Endothelial cell of umbilical vein (primary cell): ENCODE measurements around the gene TRIM41. TPM values are rescaled to one million over a fixed set of nuclear protein-coding genes. Genes with fewer than 3 reads are reported as not detected.

Experiments used
- BruUV-seq: library from RNA; stranded (reverse); fragments of 400-500 nt; replicated peaks from 2 replicates; lab custom pipeline; 2021; lab: Mats Ljungman, UMichigan
- CTCF ChIA-PET: fragments of 300-600, 350-600 bp; sonication (Branson Sonifier 250); formaldehyde crosslinking; loops from one replicate; lab custom pipeline; 2021; ENCODE audit warnings: antibody characterized with exemption, inconsistent platforms; lab: Charles Lee
- POLR2A ChIA-PET: fragments of 300-600, 350-600 bp; sonication (Branson Sonifier 250); formaldehyde crosslinking; loops from one replicate; lab custom pipeline; 2021; ENCODE audit warnings: antibody characterized with exemption, inconsistent platforms; lab: Charles Lee
- DNase-seq: peaks from one replicate; pipeline ENCODE4 v3.0.0-alpha.2; 2011; ENCODE audit warnings: low read depth, low spot score
- FAIRE-seq: peaks from 2 replicates; lab custom pipeline; 2011; peaks lifted over from hg19 to GRCh38; lab: Jason Lieb, UNC
- H2AFZ ChIP-seq: 2 replicates; pipeline ENCODE4 v1.6.0; 2012; ENCODE audit warnings: low read depth, low read length, control low read depth, inconsistent platforms
- H3K27ac ChIP-seq: 2 replicates; pipeline ENCODE4 v1.5.1; 2011; ENCODE audit warnings: low read depth, mild to moderate bottlenecking, control low read depth, low read length, moderate library complexity; ENCODE audit not compliant: insufficient read depth
- H3K27me3 ChIP-seq, 2 experiments: 2 replicates each; pipeline versions ENCODE4 v1.6.0 to v1.6.1; 2011; ENCODE audit warnings: low read length in 2 of 2, mixed read lengths in 1 of 2; ENCODE audit not compliant: control insufficient read depth in 2 of 2, insufficient read depth in 2 of 2
- H3K36me3 ChIP-seq, 2 experiments: 2 replicates in 1 of 2; 3 replicates in 1 of 2; pipeline ENCODE4 v1.5.1; 2011; ENCODE audit warnings: low read length in 2 of 2, mild to moderate bottlenecking in 1 of 2, moderate library complexity in 1 of 2; ENCODE audit not compliant: control insufficient read depth in 2 of 2, insufficient read depth in 2 of 2; ENCODE audit errors: extremely low read depth in 1 of 2
- H3K4me1 ChIP-seq: 3 replicates; pipeline ENCODE4 v1.5.1; 2011; ENCODE audit warnings: mild to moderate bottlenecking, low read length; ENCODE audit not compliant: control insufficient read depth, insufficient read depth; ENCODE audit errors: extremely low read depth
- H3K4me2 ChIP-seq: 2 replicates; pipeline ENCODE4 v1.6.1; 2011; ENCODE audit warnings: low read length, control low read depth, mixed read lengths; ENCODE audit not compliant: insufficient read depth
- H3K4me3 ChIP-seq, 3 experiments: fragments of 200-600 bp in 1 of 3; sonication (generic), shearing (Covaris generic) in 1 of 3; replicated peaks in 1 of 3; 2 replicates each; pipeline ENCODE4 v1.5.1; 2011 to 2016; ENCODE audit warnings: control low read depth in 3 of 3, low read length in 3 of 3, mild to moderate bottlenecking in 2 of 3, inconsistent platforms in 1 of 3, low read depth in 1 of 3, moderate library complexity in 1 of 3; ENCODE audit not compliant: insufficient read depth in 1 of 3
- H3K79me2 ChIP-seq: 2 replicates; pipeline ENCODE4 v1.6.0; 2012; ENCODE audit warnings: low read length, inconsistent platforms; ENCODE audit not compliant: control insufficient read depth, insufficient read depth
- H3K9ac ChIP-seq: replicated peaks from 2 replicates; pipeline ENCODE3; 2011; ENCODE audit warnings: low read length, control low read depth; ENCODE audit not compliant: insufficient read depth; ENCODE audit errors: extremely low read depth
- H3K9me1 ChIP-seq: replicated peaks from 3 replicates; pipeline ENCODE4 v1.6.0; 2011; ENCODE audit warnings: mild to moderate bottlenecking, low read length; ENCODE audit not compliant: control insufficient read depth, insufficient read depth; ENCODE audit errors: extremely low read depth
- H3K9me3 ChIP-seq: replicated peaks from 2 replicates; pipeline ENCODE4 v1.5.1; 2012; ENCODE audit warnings: low read length, inconsistent platforms; ENCODE audit not compliant: control insufficient read depth, insufficient read depth
- H4K20me1 ChIP-seq: replicated peaks from 2 replicates; pipeline ENCODE3; 2011; ENCODE audit warnings: mild to moderate bottlenecking, low read length; ENCODE audit not compliant: control insufficient read depth, insufficient read depth; ENCODE audit errors: extremely low read depth
- CTCF ChIP-seq, 2 donors: IDR thresholded peaks; 1 replicate in 1 of 2; 2 replicates in 1 of 2; pipeline ENCODE4 v1.5.1; 2011; ENCODE audit warnings: low read length in 2 of 2, mild to moderate bottlenecking in 2 of 2, moderate library complexity in 2 of 2, control low read depth in 1 of 2, inconsistent platforms in 1 of 2, low read depth in 1 of 2; ENCODE audit not compliant: insufficient read depth in 1 of 2; ENCODE audit errors: extremely low read depth in 1 of 2
- dilution Hi-C: fragments of 300-500 bp; cut with MboI; formaldehyde crosslinking; loops from one replicate; pipeline ENCODE4 v1.15.0; 2019; ENCODE audit warnings: low sequenced_read_pairs; ENCODE audit not compliant: extremely low pct_ligation_motif_present
- intact Hi-C: fragments of 100-400 bp; cut with micrococcal nuclease; formaldehyde crosslinking; loops from one replicate; pipeline ENCODE4 v1.10.0; 2022
- polyA plus RNA-seq, 4 experiments: library from polyadenylated mRNA; depleted of rRNA in 3 of 4; stranded (reverse) in 3 of 4; unstranded in 1 of 4; fragments of >200 nt; gene quantifications; 2 replicates each; pipeline versions ENCODE4 v1.2.1 to v1.2.3, GENCODE V29; 2011 to 2012; ENCODE audit warnings: missing spikeins in 1 of 4
- total RNA-seq: library from RNA; stranded (reverse); gene quantifications from 2 replicates; pipeline ENCODE4 v1.2.3, GENCODE V29; 2021
- TF ChIP-seq, protein P1 (sequence below): IDR thresholded peaks from 2 replicates; pipeline ENCODE4 v1.6.1; 2011; ENCODE audit not compliant: insufficient read depth, insufficient read length

The TRIM41 gene
- total and polyA plus RNA-seq, 2 donors (not counting 3 experiments of a cell fraction or from before 2014, with no cell fraction given): 11.2 to 19.9 TPM

GRCh38 chr5:181187500-181188213, 35.4 kb upstream of the TRIM41 start:
- no peaks in the 10 kb centered on the region for H3K79me2 ChIP-seq
- peak; percentile 92 for FAIRE-seq
- peak overlapping the region; percentile 58 for H2AFZ ChIP-seq
- H3K36me3 ChIP-seq: no peaks in the 10 kb centered on the region
- ChIA-PET POLR2A (interaction anchor here (1.0 to 1.2 kb wide), 2 partner anchors 19 to 34 kb away, joined by 3 to 8 read pairs; no protein-coding TSS in a partner anchor), CTCF (interaction anchor here (1.0 to 10.2 kb wide), 3 partner anchors 17 to 29 kb away, joined by 3 to 95 read pairs (median 3); partner anchors contain the start of gene TRIM7)
- no peaks in the 10 kb centered on the region for H3K9me1 ChIP-seq
- H4K20me1 ChIP-seq: no peaks in the 10 kb centered on the region
- intact Hi-C loops: loop anchor here (1.0 to 10.0 kb wide), 6 partner anchors 15 to 693 kb away; partner anchors contain the start of genes CNOT6, MGAT1, TRIM52 and ZFP62
- TSS peak; percentile 82 for BruUV-seq
- DNase-seq: peak; percentile 81
- dilution Hi-C loops: no loop called here
- peak overlapping the region; percentile 60 for H3K4me2 ChIP-seq
- TF ChIP-seq CTCF (IDR thresholded peaks at IDR 0.05; ENCODE audit: extremely low read depth in 1 of 2, insufficient read depth in 1 of 2, low read depth in 1 of 2, low read length in 2 of 2): peak; percentile 9 to 22
- TF ChIP-seq, protein P1, sequence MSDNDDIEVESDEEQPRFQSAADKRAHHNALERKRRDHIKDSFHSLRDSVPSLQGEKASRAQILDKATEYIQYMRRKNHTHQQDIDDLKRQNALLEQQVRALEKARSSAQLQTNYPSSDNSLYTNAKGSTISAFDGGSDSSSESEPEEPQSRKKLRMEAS: no peak
- peak overlapping the region; percentile 28 for H3K27ac ChIP-seq
- peaks cover 16% of the 10 kb centered on the region for H3K4me1 ChIP-seq
- peak overlapping the region; percentile 18 to 63 (median 49) for H3K4me3 ChIP-seq
- no peaks in the 10 kb centered on the region for H3K27me3 ChIP-seq
- no peaks in the 10 kb centered on the region for H3K9me3 ChIP-seq
- peak overlapping the region; percentile 36 for H3K9ac ChIP-seq
